ENCODE results near the gene MCEMP1. TPM values are rescaled to one million over a fixed set of nuclear protein-coding genes. Genes with fewer than 3 reads are reported as not detected.

Gene MCEMP1
- total RNA-seq, 1 experiment from 2014 or later, result not detected

DNA sequence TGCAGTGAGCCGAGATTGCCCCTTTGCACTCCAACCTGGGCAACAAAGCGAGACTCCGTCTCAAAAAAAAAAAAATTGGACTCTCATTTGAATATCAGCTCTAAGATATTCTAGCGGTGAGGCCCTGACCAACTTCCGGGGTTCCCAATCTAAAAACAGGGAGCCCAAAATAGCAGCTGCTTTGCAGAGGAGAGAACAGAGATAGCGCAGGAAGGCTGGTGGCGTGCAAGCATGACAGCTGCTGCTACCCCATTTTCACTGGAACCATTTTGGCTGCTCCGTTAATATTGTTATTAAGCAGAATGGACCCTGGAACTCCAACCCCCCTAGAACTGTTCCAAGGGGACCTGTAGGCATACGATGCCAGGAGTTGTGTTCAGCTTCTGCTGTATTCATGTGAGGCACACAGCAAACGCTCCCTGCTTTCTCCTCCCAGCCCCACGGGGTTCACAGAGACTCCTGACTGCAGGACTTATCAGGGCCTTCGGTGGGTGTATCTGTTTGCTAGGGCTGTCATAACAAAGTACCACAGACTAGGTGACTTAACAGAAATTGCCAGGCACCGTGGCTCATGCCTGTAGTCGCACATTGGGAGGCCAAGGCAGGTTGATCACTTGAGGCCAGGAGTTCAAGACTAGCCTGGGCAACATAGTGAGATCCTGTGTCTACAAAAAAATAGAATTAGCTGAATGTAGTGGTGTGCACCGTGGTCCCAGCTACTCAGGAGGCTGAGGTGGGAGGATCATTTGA is 28.4 kb upstream of the MCEMP1 start:
- ATAC-seq, result no peak
- no peaks in the 10 kb centered on the region for H3K9me3 ChIP-seq (ENCODE audit: control insufficient read depth, insufficient read depth, low read depth, low read length)
- intact Hi-C loops (cut with micrococcal nuclease; ENCODE audit: unreplicated experiment), result no loop called here
- H3K27me3 ChIP-seq (ENCODE audit: control insufficient read depth, insufficient read depth, low read length), result no peaks in the 10 kb centered on the region
- H3K36me3 ChIP-seq (ENCODE audit: control insufficient read depth, insufficient read depth, low read length), result no peaks in the 10 kb centered on the region
- BruUV-seq (replicated peaks), result no TSS peak
- TF ChIP-seq, protein P1, sequence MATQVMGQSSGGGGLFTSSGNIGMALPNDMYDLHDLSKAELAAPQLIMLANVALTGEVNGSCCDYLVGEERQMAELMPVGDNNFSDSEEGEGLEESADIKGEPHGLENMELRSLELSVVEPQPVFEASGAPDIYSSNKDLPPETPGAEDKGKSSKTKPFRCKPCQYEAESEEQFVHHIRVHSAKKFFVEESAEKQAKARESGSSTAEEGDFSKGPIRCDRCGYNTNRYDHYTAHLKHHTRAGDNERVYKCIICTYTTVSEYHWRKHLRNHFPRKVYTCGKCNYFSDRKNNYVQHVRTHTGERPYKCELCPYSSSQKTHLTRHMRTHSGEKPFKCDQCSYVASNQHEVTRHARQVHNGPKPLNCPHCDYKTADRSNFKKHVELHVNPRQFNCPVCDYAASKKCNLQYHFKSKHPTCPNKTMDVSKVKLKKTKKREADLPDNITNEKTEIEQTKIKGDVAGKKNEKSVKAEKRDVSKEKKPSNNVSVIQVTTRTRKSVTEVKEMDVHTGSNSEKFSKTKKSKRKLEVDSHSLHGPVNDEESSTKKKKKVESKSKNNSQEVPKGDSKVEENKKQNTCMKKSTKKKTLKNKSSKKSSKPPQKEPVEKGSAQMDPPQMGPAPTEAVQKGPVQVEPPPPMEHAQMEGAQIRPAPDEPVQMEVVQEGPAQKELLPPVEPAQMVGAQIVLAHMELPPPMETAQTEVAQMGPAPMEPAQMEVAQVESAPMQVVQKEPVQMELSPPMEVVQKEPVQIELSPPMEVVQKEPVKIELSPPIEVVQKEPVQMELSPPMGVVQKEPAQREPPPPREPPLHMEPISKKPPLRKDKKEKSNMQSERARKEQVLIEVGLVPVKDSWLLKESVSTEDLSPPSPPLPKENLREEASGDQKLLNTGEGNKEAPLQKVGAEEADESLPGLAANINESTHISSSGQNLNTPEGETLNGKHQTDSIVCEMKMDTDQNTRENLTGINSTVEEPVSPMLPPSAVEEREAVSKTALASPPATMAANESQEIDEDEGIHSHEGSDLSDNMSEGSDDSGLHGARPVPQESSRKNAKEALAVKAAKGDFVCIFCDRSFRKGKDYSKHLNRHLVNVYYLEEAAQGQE (IDR thresholded peaks at IDR 0.05; ENCODE audit: insufficient read depth in 1 of 2, low read depth in 2 of 2, low read length in 1 of 2), result no peak
- no peak for TF ChIP-seq CTCF (IDR thresholded peaks at IDR 0.05)
- TF ChIP-seq TCF7L2 (IDR thresholded peaks at IDR 0.05; ENCODE audit: low read depth, low read length), result no peak
- no peak for TF ChIP-seq SIN3A (IDR thresholded peaks at IDR 0.05; ENCODE audit: borderline replicate concordance, insufficient read depth, low read depth, low read length)
- TF ChIP-seq POLR2AphosphoS5 (IDR thresholded peaks at IDR 0.05; ENCODE audit: low read depth, low read length), result no peak
- H3K4me1 ChIP-seq (ENCODE audit: control insufficient read depth, insufficient read depth, low read length), result no peaks in the 10 kb centered on the region
- CTCF ChIA-PET, result interaction anchor here (0.6 to 1.0 kb wide), 4 partner anchors 10 to 517 kb away, joined by 3 to 14 read pairs (median 4); no protein-coding TSS in a partner anchor
- H3K4me3 ChIP-seq (ENCODE audit: low read depth in 2 of 2, low read length in 2 of 2), result no peak overlapping the region
- DNase-seq (ENCODE audit: low read depth, low spot score), result no peak
- POLR2A ChIA-PET, result interaction anchor here (0.7 kb wide), 1 partner anchor 96 kb away, joined by 5 read pairs; no protein-coding TSS in a partner anchor
- in situ Hi-C loops (cut with HindIII; ENCODE audit: low pct_unique_long_range_greater_than_20kb, low sequenced_read_pairs), result no loop called here
- no peak overlapping the region for H3K27ac ChIP-seq (ENCODE audit: low read length)

DNA sequence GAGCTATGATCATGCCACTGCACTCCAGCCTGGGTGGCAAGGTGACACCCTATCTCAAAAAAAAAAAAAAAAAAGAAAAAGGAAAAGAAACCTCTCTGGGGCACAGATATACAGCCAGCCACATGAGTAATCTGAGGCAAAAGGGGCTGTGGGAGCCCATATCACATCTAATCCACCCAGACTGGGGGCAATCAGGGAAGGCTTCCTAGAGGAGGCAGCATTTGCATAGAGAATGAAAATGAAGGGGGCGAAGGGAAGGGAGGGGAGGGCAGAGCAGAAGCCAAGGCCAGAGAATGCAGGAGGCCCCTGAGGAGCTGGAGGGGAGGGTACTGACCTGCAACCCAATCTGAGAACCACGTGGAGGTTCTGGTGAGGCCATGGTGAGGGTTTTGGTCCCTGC is 26.7 kb upstream of the MCEMP1 start:
- Histone ChIP-seq H3K9me3 (ENCODE audit: control insufficient read depth, insufficient read depth, low read depth, low read length) (no peaks in the 10 kb centered on the region), H3K4me3 (ENCODE audit: low read depth in 2 of 2, low read length in 2 of 2) (no peak overlapping the region), H3K27me3 (ENCODE audit: control insufficient read depth, insufficient read depth, low read length) (no peaks in the 10 kb centered on the region), H3K36me3 (ENCODE audit: control insufficient read depth, insufficient read depth, low read length) (no peaks in the 10 kb centered on the region), H3K27ac (ENCODE audit: low read length) (no peak overlapping the region), H3K4me1 (ENCODE audit: control insufficient read depth, insufficient read depth, low read length) (no peaks in the 10 kb centered on the region)
- ChIA-PET CTCF (no interaction called here), POLR2A (no interaction called here)
- ATAC-seq, result no peak
- no TSS peak for BruUV-seq (replicated peaks)
- in situ Hi-C loops (cut with HindIII; ENCODE audit: low pct_unique_long_range_greater_than_20kb, low sequenced_read_pairs), result no loop called here
- TF ChIP-seq, protein P1 (IDR thresholded peaks at IDR 0.05; ENCODE audit: insufficient read depth in 1 of 2, low read depth in 2 of 2, low read length in 1 of 2), result no peak
- TF ChIP-seq TCF7L2 (IDR thresholded peaks at IDR 0.05; ENCODE audit: low read depth, low read length) (no peak), POLR2AphosphoS5 (IDR thresholded peaks at IDR 0.05; ENCODE audit: low read depth, low read length) (no peak), CTCF (IDR thresholded peaks at IDR 0.05) (no peak), SIN3A (IDR thresholded peaks at IDR 0.05; ENCODE audit: borderline replicate concordance, insufficient read depth, low read depth, low read length) (no peak)
- intact Hi-C loops (cut with micrococcal nuclease; ENCODE audit: unreplicated experiment), result no loop called here
- DNase-seq (ENCODE audit: low read depth, low spot score), result no peak
